A549 (cell line): ENCODE measurements around the gene C1QTNF12. TPM values are rescaled to one million over a fixed set of nuclear protein-coding genes. Genes with fewer than 3 reads are reported as not detected.

Source experiments
- ATAC-seq, 2 experiments: fragments of 200-7000 bp in 1 of 2; fragments of >200 bp in 1 of 2; cut with Nextera tagmentation in 1 of 2; cut with Tn5 transposase in 1 of 2; 3 replicates each; pipeline versions ENCODE4 v1.8.0 to v1.9.1; 2018 to 2020; ENCODE audit warnings: mild to moderate bottlenecking in 1 of 2, moderate library complexity in 1 of 2
- CTCF ChIA-PET: fragments of 300-600 bp; sonication (Branson Sonifier 250); formaldehyde crosslinking; extraction: SDS; loops from one replicate; lab custom pipeline; 2021; ENCODE audit warnings: antibody characterized with exemption, inconsistent platforms; lab: Yijun Ruan, JAX
- POLR2A ChIA-PET: fragments of 350-600 bp; formaldehyde crosslinking; extraction: SDS; loops from one replicate; lab custom pipeline; 2021; ENCODE audit warnings: antibody characterized with exemption, inconsistent platforms; lab: Yijun Ruan, JAX
- DNase-seq, 2 experiments: peaks; one replicate each; pipeline versions ENCODE4 v3.0.0 to v3.0.0-alpha.2; 2011 to 2016; ENCODE audit warnings: low read depth in 1 of 2, low spot score in 1 of 2
- FAIRE-seq: peaks from 2 replicates; lab custom pipeline; 2011; peaks lifted over from hg19 to GRCh38; lab: Jason Lieb, UNC
- H3K27ac ChIP-seq, 2 experiments: fragments of >200 bp; sonication (Bioruptor Twin); formaldehyde crosslinking; 3 replicates each; pipeline ENCODE4 v1.5.1; 2016 to 2017
- H3K4me1 ChIP-seq: fragments of >200 bp; sonication (Bioruptor Twin); formaldehyde crosslinking; 3 replicates; pipeline ENCODE4 v1.6.1; 2016
- H3K4me2 ChIP-seq: fragments of >200 bp; sonication (Bioruptor Twin); formaldehyde crosslinking; 3 replicates; pipeline ENCODE4 v1.6.1; 2016
- H3K4me3 ChIP-seq: fragments of >200 bp; sonication (Bioruptor Twin); formaldehyde crosslinking; 3 replicates; pipeline ENCODE4 v1.5.1; 2016
- H3K9me3 ChIP-seq: fragments of >200 bp; sonication (Bioruptor Twin); formaldehyde crosslinking; 3 replicates; pipeline ENCODE4 v1.6.1; 2016
- BCL3 ChIP-seq: fragments of >200 bp; sonication (Bioruptor Twin); formaldehyde crosslinking; IDR thresholded peaks from 3 replicates; pipeline ENCODE4 v1.6.1; 2016
- CBX8 ChIP-seq: fragments of 200-600 bp; sonication (generic); IDR thresholded peaks from 2 replicates; pipeline ENCODE4 v1.6.1; 2016
- CHD2 ChIP-seq: fragments of 150-350 bp; IDR thresholded peaks from 2 replicates; pipeline ENCODE4 v1.6.1; 2014; ENCODE audit warnings: low read length; ENCODE audit not compliant: partially characterized antibody
- CHD4 ChIP-seq: fragments of 200-600 bp; sonication (generic); IDR thresholded peaks from 2 replicates; pipeline ENCODE4 v1.6.1; 2016; ENCODE audit warnings: antibody characterized with exemption, mild to moderate bottlenecking, borderline replicate concordance
- CTCF ChIP-seq: fragments of >200 bp; sonication (Bioruptor Twin); formaldehyde crosslinking; IDR thresholded peaks from 3 replicates; pipeline ENCODE4 v1.5.1; 2016
- ESRRA ChIP-seq: fragments of 150-350 bp; IDR thresholded peaks from 2 replicates; pipeline ENCODE4 v1.6.1; 2014; ENCODE audit warnings: mild to moderate bottlenecking, low read length, borderline replicate concordance
- FOXS1 ChIP-seq: fragments of 250-450 bp; sonication (Bioruptor Pico); IDR thresholded peaks from 2 replicates; pipeline ENCODE4 v1.5.0; 2020; ENCODE audit warnings: mild to moderate bottlenecking, moderate library complexity
- GATA3 ChIP-seq: IDR thresholded peaks from 2 replicates; pipeline ENCODE4 v1.6.1; 2012; ENCODE audit warnings: borderline replicate concordance
- HEYL ChIP-seq: fragments of 250-450 bp; sonication (Bioruptor Pico); IDR thresholded peaks from 2 replicates; pipeline ENCODE4 v1.8.0; 2021; ENCODE audit warnings: mild to moderate bottlenecking, moderate library complexity
- HOXA7 ChIP-seq: fragments of 250-450 bp; sonication (Bioruptor Pico); IDR thresholded peaks from 2 replicates; pipeline ENCODE4 v1.5.0; 2020; ENCODE audit warnings: mild to moderate bottlenecking, moderate library complexity
- KDM1A ChIP-seq: fragments of 200-600 bp; sonication (generic); IDR thresholded peaks from 2 replicates; pipeline ENCODE4 v1.6.1; 2016; ENCODE audit warnings: low read depth, mild to moderate bottlenecking
- MAFK ChIP-seq: fragments of 450-650 bp; IDR thresholded peaks from 2 replicates; pipeline ENCODE4 v1.6.1; 2014; ENCODE audit not compliant: partially characterized antibody
- MYC ChIP-seq: IDR thresholded peaks from 2 replicates; pipeline ENCODE4 v1.6.1; 2012; ENCODE audit warnings: mild to moderate bottlenecking, inconsistent platforms, low read length, improper control_type of control experiment, borderline replicate concordance
- PHF8 ChIP-seq: fragments of 200-600 bp; sonication (generic); IDR thresholded peaks from 2 replicates; pipeline ENCODE4 v1.6.1; 2016; ENCODE audit warnings: low read depth, mild to moderate bottlenecking, antibody characterized with exemption, moderate library complexity, borderline replicate concordance
- POLR2A ChIP-seq: IDR thresholded peaks from 2 replicates; pipeline ENCODE4 v1.6.1; 2012; ENCODE audit warnings: mild to moderate bottlenecking, low read length
- RAD21 ChIP-seq, 2 experiments: fragments of >200 bp in 1 of 2; sonication (Bioruptor Twin) in 1 of 2; formaldehyde crosslinking in 1 of 2; IDR thresholded peaks in 1 of 2; conservative IDR thresholded peaks in 1 of 2; 2 replicates in 1 of 2; 3 replicates in 1 of 2; pipeline ENCODE4 v1.6.1; 2012 to 2018; ENCODE audit warnings: inconsistent platforms in 1 of 2
- RCOR1 ChIP-seq: fragments of 150-350 bp; IDR thresholded peaks from 2 replicates; pipeline ENCODE4 v1.6.1; 2014; ENCODE audit warnings: antibody characterized with exemption, low read length, low read depth
- RFX5 ChIP-seq: fragments of 450-650 bp; IDR thresholded peaks from 2 replicates; pipeline ENCODE4 v1.7.1; 2014; ENCODE audit warnings: antibody characterized with exemption, mild to moderate bottlenecking, moderate library complexity
- SREBF2 ChIP-seq: fragments of 450-650 bp; IDR thresholded peaks from 2 replicates; pipeline ENCODE4 v1.6.1; 2014; ENCODE audit warnings: mild to moderate bottlenecking, moderate library complexity
- TFCP2L1 ChIP-seq: fragments of 250-450 bp; sonication (Bioruptor Pico); IDR thresholded peaks from 2 replicates; pipeline ENCODE4 v1.5.0; 2021; ENCODE audit warnings: mild to moderate bottlenecking
- TP53 ChIP-seq: fragments of 250-450 bp; sonication (Bioruptor Pico); IDR thresholded peaks from 2 replicates; pipeline ENCODE4 v1.5.0; 2021; ENCODE audit warnings: mild to moderate bottlenecking, moderate library complexity
- WGBS: methylation state at CpG from one replicate; pipeline ENCODE4 v1.1.6; 2017; ENCODE audit errors: missing lambda C conversion rate; 5-methylcytosine and 5-hydroxymethylcytosine counted together
- polyA plus RNA-seq, 4 experiments: library from polyadenylated mRNA; depleted of rRNA in 3 of 4; stranded (reverse); fragments of >200 nt; fragmentation: RNase III in 1 of 4; extraction: RNeasy Plus Mini Kit Qiagen cat#74134 plus additional on column Dnase treatment in 1 of 4; gene quantifications; 2 replicates in 3 of 4; 3 replicates in 1 of 4; pipeline ENCODE4 v1.2.3, GENCODE V29; 2011 to 2017
- TF ChIP-seq, protein P1 (sequence below): IDR thresholded peaks from 2 replicates; pipeline ENCODE4 v1.6.1; 2012; ENCODE audit warnings: low read depth, borderline replicate concordance
- TF ChIP-seq, protein P2 (sequence below): fragments of 250-450 bp; sonication (Bioruptor Pico); IDR thresholded peaks from 2 replicates; pipeline ENCODE4 v1.5.0; 2020; ENCODE audit warnings: low read depth, mild to moderate bottlenecking, moderate library complexity

The C1QTNF12 gene
- polyA plus RNA-seq, 2 of the 4 experiments (the other 2 are of a cell fraction) = 0.47 to 0.83 TPM

DNA sequence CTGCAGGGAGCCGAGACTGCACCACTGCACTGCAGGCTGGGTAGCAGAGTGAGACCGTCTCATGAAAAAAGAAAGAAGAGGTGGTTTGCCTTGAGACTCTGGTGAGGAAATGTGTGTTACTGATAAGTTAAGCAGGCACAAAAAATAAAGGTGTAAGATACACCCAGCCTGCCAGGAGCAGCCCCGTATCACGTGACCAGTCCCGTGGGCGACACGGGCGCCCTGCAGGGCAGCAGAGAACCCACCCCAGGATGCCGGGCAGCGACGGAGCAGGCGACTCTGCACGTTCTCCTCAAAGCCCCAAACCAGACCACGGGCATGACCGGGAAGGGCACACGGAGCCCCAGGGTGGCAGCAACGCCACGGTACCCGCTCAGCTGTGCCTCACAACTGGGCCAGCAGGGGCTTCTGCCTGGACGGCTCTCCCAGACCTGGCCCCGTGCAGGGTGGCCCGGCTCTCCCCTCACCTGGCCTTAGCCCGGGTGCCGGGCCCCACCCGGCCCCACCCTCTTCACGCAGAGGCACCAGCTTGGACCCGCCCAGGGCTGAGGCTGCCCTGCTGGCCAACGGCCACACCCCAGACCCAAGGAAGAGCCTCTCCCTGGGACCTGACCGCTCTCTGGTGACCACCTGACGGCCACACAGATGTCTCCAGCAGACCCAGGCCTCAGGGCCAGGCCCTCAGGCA is 24.5 kb downstream of the C1QTNF12 start:
- POLR2A ChIA-PET = no interaction called here
- CTCF ChIA-PET = interaction anchor here (1.7 kb wide), 1 partner anchor 99 kb away, joined by 4 read pairs; no protein-coding TSS in a partner anchor
- no peak; a peak in 1 of 6 replicates for ATAC-seq

GRCh38 chr1:1220197-1220596 is 26.3 kb downstream of the C1QTNF12 start:
- CTCF ChIA-PET = interaction anchor here (1.7 kb wide), 1 partner anchor 98 kb away, joined by 5 read pairs; no protein-coding TSS in a partner anchor
- no peak for DNase-seq
- Histone ChIP-seq H3K27ac (no peak overlapping the region), H3K9me3 (no peaks in the 10 kb centered on the region)
- no peak for TF ChIP-seq RCOR1
- TF ChIP-seq RFX5 = no peak
- no peak for TF ChIP-seq KDM1A
- no peak for TF ChIP-seq TP53 (CRISPR knock-in tag)
- TF ChIP-seq RAD21 (conservative IDR thresholded peaks at IDR 0.05 in 1 of 2, IDR thresholded peaks at IDR 0.05 in 1 of 2) = no peak
- TF ChIP-seq BCL3 = no peak
- no peak for TF ChIP-seq HOXA7 (CRISPR knock-in tag)
- no peak for TF ChIP-seq CHD4
- TF ChIP-seq POLR2A = no peak
- TF ChIP-seq TFCP2L1 (CRISPR knock-in tag) = no peak
- no peak for TF ChIP-seq PHF8
- no peak for TF ChIP-seq MAFK
- no peak for TF ChIP-seq CTCF
- TF ChIP-seq HEYL (CRISPR knock-in tag) = no peak
- TF ChIP-seq GATA3 = no peak
- no peak for TF ChIP-seq CHD2
- TF ChIP-seq, all 56 proteins: peak for 0
- no peak for ATAC-seq
- Histone ChIP-seq H3K4me1 (no peaks in the 10 kb centered on the region), H3K4me2 (no peak overlapping the region), H3K4me3 (no peak overlapping the region)
- WGBS = 93% methylated on average over 19 of the region's 24 CpGs
- POLR2A ChIA-PET = no interaction called here
- no peak for FAIRE-seq

More for the DNA sequence above, 24.5 kb downstream of the C1QTNF12 start:
- no peak for FAIRE-seq
- no peak overlapping the region for H3K4me3 ChIP-seq
- no peaks in the 10 kb centered on the region for H3K4me1 ChIP-seq
- H3K27ac ChIP-seq = no peak overlapping the region
- H3K9me3 ChIP-seq = no peaks in the 10 kb centered on the region
- TF ChIP-seq, protein P1, sequence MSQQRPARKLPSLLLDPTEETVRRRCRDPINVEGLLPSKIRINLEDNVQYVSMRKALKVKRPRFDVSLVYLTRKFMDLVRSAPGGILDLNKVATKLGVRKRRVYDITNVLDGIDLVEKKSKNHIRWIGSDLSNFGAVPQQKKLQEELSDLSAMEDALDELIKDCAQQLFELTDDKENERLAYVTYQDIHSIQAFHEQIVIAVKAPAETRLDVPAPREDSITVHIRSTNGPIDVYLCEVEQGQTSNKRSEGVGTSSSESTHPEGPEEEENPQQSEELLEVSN = no peak
- TF ChIP-seq CBX8 = no peak
- no peak for TF ChIP-seq MYC
- TF ChIP-seq, protein P2, sequence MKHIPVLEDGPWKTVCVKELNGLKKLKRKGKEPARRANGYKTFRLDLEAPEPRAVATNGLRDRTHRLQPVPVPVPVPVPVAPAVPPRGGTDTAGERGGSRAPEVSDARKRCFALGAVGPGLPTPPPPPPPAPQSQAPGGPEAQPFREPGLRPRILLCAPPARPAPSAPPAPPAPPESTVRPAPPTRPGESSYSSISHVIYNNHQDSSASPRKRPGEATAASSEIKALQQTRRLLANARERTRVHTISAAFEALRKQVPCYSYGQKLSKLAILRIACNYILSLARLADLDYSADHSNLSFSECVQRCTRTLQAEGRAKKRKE (CRISPR knock-in tag) = no peak
- TF ChIP-seq ESRRA = no peak
- no peak for TF ChIP-seq FOXS1
- TF ChIP-seq SREBF2 = no peak
- TF ChIP-seq RAD21 (conservative IDR thresholded peaks at IDR 0.05 in 1 of 2, IDR thresholded peaks at IDR 0.05 in 1 of 2) = no peak
- TF ChIP-seq, all 56 proteins: peak for 0
- WGBS = 86% methylated on average over 16 of the region's 30 CpGs
- no peak overlapping the region for H3K4me2 ChIP-seq
- DNase-seq = no peak
